HG03521 (cell line): ENCODE data around the gene ELN.

ENCODE experiments used
- ATAC-seq: cut with Tn5 transposase; IDR thresholded peaks from one replicate; pipeline ENCODE4 v1.9.1; 2021; ENCODE audit warnings: mild to moderate bottlenecking, moderate library complexity; ENCODE audit not compliant: unreplicated experiment

The ELN gene

GRCh38 chr7:74092321-74092963 is 64.5 kb downstream of the ELN start:
- no peak for ATAC-seq

GRCh38 chr7:74092964-74093471 is 65.0 kb downstream of the ELN start:
- peak; percentile 65 for ATAC-seq

- no peak for ATAC-seq
Observed at GRCh38 chr7:74093671-74094223, 65.8 kb downstream of the ELN start.

- ATAC-seq, result peak; percentile 41
Observed at GRCh38 chr7:74094224-74095101, 66.5 kb downstream of the ELN start.

GRCh38 chr7:74095135-74095534 is 67.2 kb downstream of the ELN start:
- no peak for ATAC-seq

GRCh38 chr7:74097937-74098614 is 70.1 kb downstream of the ELN start:
- no peak for ATAC-seq

- ATAC-seq, result no peak
Observed at GRCh38 chr7:74099031-74099430, 71.1 kb downstream of the ELN start.

- ATAC-seq, result peak; percentile 84
Observed at GRCh38 chr7:74101061-74101681, 73.2 kb downstream of the ELN start.

GRCh38 chr7:74103219-74103772 is 75.3 kb downstream of the ELN start:
- no peak for ATAC-seq

GRCh38 chr7:74104702-74105101 is 76.7 kb downstream of the ELN start:
- no peak for ATAC-seq

- no peak for ATAC-seq
Observed at GRCh38 chr7:74105992-74106391, 78.0 kb downstream of the ELN start.

GRCh38 chr7:74106846-74107245 is 78.9 kb downstream of the ELN start:
- no peak for ATAC-seq

- ATAC-seq, result no peak
Observed at GRCh38 chr7:74115326-74115725, 87.4 kb downstream of the ELN start.

- ATAC-seq, result no peak
Observed at GRCh38 chr7:74116356-74116755, 88.4 kb downstream of the ELN start.
